K562 (cell line): ENCODE measurements around the gene KCNK4. TPM values are rescaled to one million over a fixed set of nuclear protein-coding genes. Genes with fewer than 3 reads are reported as not detected.
A peak's percentile ranks its signal among the peaks of the same experiment; 100 is the strongest.

ENCODE experiments used
- ADNP ChIP-seq: fragments of 200-800 bp; sonication (Bioruptor generic); IDR thresholded peaks from 2 replicates; pipeline ENCODE4 v1.6.1; 2016; ENCODE audit warnings: missing genetic modification characterization, missing compliant biosample characterization
- CEBPB ChIP-seq: fragments of 450-650 bp; IDR thresholded peaks from 2 replicates; pipeline ENCODE4 v1.6.1; 2016; ENCODE audit warnings: missing genetic modification characterization, missing compliant biosample characterization
- DIDO1 ChIP-seq: fragments of 450-650 bp; IDR thresholded peaks from 2 replicates; pipeline ENCODE4 v1.6.1; 2016; ENCODE audit warnings: low read depth, missing biosample characterization, missing genetic modification characterization
- HCFC1 ChIP-seq: IDR thresholded peaks from 2 replicates; pipeline ENCODE4 v1.6.1; 2012; ENCODE audit warnings: low read depth, low read length, improper control_type of control experiment
- HDGF ChIP-seq: fragments of 450-650 bp; IDR thresholded peaks from 2 replicates; pipeline ENCODE4 v1.6.1; 2016
- HEY1 ChIP-seq: fragments of 250-450 bp; sonication (Bioruptor Pico); IDR thresholded peaks from 2 replicates; pipeline ENCODE4 v1.5.0; 2020; ENCODE audit warnings: mild to moderate bottlenecking, moderate library complexity, borderline replicate concordance
- PHF8 ChIP-seq: fragments of 200-600 bp; sonication (generic); IDR thresholded peaks from 2 replicates; pipeline ENCODE4 v1.6.1; 2012; ENCODE audit warnings: mixed run types, mild to moderate bottlenecking, inconsistent platforms, low read length, moderate library complexity, borderline replicate concordance
- TAL1 ChIP-seq: fragments of 450-650 bp; IDR thresholded peaks from 2 replicates; pipeline ENCODE4 v1.6.1; 2016; ENCODE audit warnings: mild to moderate bottlenecking
- ZBTB1 ChIP-seq: sonication (generic); formaldehyde crosslinking; IDR thresholded peaks from 2 replicates; pipeline ENCODE4 v1.8.1; 2023; ENCODE audit warnings: missing genetic modification reagents, low read depth, mild to moderate bottlenecking, borderline replicate concordance
- ZNF75A ChIP-seq: fragments of 450-650 bp; formaldehyde crosslinking; IDR thresholded peaks from 2 replicates; pipeline ENCODE4 v1.4.0; 2020; ENCODE audit warnings: mild to moderate bottlenecking
- polyA plus RNA-seq, 8 experiments: library from polyadenylated mRNA; depleted of rRNA in 4 of 8; stranded (reverse) in 5 of 8; unstranded in 3 of 8; fragments of >200 nt; fragmentation: Nextera tagmentation in 2 of 8; fragmentation: Illumina TruSeq in 1 of 8; extraction: Ambion mirVana in 2 of 8; extraction: Trizol in 1 of 8; gene quantifications; 2 replicates each; pipeline versions ENCODE4 v1.2.1 to v1.2.3, GENCODE V29; 2011 to 2014; ENCODE audit warnings: inconsistent platforms in 1 of 8, missing spikeins in 1 of 8
- total RNA-seq, 7 experiments: library from RNA; depleted of rRNA in 6 of 7; stranded (reverse); fragments of >200 nt in 6 of 7; fragmentation: Illumina TruSeq in 2 of 7; extraction: Trizol in 2 of 7; gene quantifications; 2 replicates each; pipeline versions ENCODE4 v1.2.1 to v1.2.3, GENCODE V29; 2011 to 2021; ENCODE audit warnings: low replicate concordance in 1 of 7
- TF ChIP-seq, protein P1 (sequence below): sonication (generic); formaldehyde crosslinking; IDR thresholded peaks from 2 replicates; pipeline ENCODE4 v1.8.0; 2022; ENCODE audit warnings: mild to moderate bottlenecking, missing genetic modification reagents
- TF ChIP-seq, protein P2 (sequence below): fragments of 250-450 bp; sonication (Bioruptor Pico); IDR thresholded peaks from 2 replicates; pipeline ENCODE4 v1.9.0; 2021; ENCODE audit warnings: mild to moderate bottlenecking
- TF ChIP-seq, protein P3 (sequence below): fragments of 250-450 bp; sonication (Bioruptor Pico); IDR thresholded peaks from 2 replicates; pipeline ENCODE4 v1.9.0; 2021; ENCODE audit warnings: mild to moderate bottlenecking, inconsistent platforms
- TF ChIP-seq, protein P4 (sequence below): fragments of 250-450 bp; sonication (Bioruptor Pico); IDR thresholded peaks from 2 replicates; pipeline ENCODE4 v1.5.0; 2020; ENCODE audit warnings: mild to moderate bottlenecking
- TF ChIP-seq, protein P5 (sequence below): sonication (generic); formaldehyde crosslinking; IDR thresholded peaks from 2 replicates; pipeline ENCODE4 v1.8.0; 2022; ENCODE audit warnings: mild to moderate bottlenecking, missing genetic modification reagents
- TF ChIP-seq, protein P6 (sequence below): fragments of 450-650 bp; formaldehyde crosslinking; IDR thresholded peaks from 2 replicates; pipeline ENCODE4 v1.4.0; 2020; ENCODE audit warnings: mild to moderate bottlenecking, moderate library complexity

The KCNK4 gene
- total and polyA plus RNA-seq, 9 of the 15 experiments (the other 6 are each of a cell fraction or from before 2014, with no cell fraction given), result not detected

DNA sequence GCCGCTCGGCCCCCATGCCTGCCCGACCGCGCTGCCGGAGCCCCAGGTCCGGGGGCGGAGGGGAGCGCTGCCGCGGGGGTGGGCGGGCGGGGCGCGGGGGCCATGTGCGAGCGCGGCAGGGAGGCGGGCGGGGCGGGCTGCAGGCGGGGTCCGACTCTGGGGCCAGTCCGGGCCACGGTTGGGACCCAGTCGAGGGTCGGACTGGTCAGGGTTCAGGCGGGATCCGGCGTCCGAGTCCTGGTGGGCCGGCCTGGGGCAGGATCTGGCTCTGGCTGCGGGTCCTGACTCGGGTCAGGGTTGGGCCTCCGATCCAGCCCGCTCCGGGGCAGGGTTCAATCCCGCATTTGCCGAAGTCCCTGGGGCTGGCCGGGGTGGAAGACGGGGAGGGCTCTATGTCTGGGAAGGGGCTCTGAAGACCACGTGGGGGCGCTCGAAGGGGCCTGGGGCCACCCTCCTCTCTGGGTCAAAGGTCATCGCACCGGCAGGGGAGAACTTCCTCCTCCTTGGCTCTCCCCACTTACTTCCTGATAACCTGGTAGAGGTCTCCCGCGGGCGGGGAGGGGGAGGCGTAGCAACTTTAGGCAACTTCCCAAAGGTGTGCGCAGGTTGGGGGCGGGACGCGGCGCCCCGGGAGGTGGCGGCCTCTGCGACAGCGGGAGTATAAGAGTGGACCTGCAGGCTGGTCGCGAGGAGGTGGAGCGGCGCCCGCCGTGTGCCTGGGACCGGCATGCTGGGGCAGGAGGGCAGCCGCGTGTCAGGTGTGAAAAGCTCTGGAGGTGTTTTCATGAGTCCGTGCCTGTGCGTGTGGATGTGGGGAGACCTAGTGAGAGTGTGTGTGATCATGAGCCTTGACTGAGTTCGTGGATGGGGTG, 14.8 kb downstream of the KCNK4 start (continued):
- TF ChIP-seq, protein P1, sequence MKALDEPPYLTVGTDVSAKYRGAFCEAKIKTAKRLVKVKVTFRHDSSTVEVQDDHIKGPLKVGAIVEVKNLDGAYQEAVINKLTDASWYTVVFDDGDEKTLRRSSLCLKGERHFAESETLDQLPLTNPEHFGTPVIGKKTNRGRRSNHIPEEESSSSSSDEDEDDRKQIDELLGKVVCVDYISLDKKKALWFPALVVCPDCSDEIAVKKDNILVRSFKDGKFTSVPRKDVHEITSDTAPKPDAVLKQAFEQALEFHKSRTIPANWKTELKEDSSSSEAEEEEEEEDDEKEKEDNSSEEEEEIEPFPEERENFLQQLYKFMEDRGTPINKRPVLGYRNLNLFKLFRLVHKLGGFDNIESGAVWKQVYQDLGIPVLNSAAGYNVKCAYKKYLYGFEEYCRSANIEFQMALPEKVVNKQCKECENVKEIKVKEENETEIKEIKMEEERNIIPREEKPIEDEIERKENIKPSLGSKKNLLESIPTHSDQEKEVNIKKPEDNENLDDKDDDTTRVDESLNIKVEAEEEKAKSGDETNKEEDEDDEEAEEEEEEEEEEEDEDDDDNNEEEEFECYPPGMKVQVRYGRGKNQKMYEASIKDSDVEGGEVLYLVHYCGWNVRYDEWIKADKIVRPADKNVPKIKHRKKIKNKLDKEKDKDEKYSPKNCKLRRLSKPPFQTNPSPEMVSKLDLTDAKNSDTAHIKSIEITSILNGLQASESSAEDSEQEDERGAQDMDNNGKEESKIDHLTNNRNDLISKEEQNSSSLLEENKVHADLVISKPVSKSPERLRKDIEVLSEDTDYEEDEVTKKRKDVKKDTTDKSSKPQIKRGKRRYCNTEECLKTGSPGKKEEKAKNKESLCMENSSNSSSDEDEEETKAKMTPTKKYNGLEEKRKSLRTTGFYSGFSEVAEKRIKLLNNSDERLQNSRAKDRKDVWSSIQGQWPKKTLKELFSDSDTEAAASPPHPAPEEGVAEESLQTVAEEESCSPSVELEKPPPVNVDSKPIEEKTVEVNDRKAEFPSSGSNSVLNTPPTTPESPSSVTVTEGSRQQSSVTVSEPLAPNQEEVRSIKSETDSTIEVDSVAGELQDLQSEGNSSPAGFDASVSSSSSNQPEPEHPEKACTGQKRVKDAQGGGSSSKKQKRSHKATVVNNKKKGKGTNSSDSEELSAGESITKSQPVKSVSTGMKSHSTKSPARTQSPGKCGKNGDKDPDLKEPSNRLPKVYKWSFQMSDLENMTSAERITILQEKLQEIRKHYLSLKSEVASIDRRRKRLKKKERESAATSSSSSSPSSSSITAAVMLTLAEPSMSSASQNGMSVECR (CRISPR knock-in tag), result peak; percentile 73
- TF ChIP-seq, protein P2, sequence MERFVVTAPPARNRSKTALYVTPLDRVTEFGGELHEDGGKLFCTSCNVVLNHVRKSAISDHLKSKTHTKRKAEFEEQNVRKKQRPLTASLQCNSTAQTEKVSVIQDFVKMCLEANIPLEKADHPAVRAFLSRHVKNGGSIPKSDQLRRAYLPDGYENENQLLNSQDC (CRISPR knock-in tag), result no peak
- no peak for TF ChIP-seq DIDO1
- TF ChIP-seq HEY1 (CRISPR knock-in tag), result no peak
- no peak for TF ChIP-seq CEBPB (tag)
- TF ChIP-seq ZBTB1, result no peak
- TF ChIP-seq HCFC1, result peak; percentile 51
- no peak for TF ChIP-seq ADNP (tag)
- TF ChIP-seq, protein P3, sequence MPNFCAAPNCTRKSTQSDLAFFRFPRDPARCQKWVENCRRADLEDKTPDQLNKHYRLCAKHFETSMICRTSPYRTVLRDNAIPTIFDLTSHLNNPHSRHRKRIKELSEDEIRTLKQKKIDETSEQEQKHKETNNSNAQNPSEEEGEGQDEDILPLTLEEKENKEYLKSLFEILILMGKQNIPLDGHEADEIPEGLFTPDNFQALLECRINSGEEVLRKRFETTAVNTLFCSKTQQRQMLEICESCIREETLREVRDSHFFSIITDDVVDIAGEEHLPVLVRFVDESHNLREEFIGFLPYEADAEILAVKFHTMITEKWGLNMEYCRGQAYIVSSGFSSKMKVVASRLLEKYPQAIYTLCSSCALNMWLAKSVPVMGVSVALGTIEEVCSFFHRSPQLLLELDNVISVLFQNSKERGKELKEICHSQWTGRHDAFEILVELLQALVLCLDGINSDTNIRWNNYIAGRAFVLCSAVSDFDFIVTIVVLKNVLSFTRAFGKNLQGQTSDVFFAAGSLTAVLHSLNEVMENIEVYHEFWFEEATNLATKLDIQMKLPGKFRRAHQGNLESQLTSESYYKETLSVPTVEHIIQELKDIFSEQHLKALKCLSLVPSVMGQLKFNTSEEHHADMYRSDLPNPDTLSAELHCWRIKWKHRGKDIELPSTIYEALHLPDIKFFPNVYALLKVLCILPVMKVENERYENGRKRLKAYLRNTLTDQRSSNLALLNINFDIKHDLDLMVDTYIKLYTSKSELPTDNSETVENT (CRISPR knock-in tag), result 0 out of 2 replicates have a peak, but pooled peaks have one; percentile 23
- TF ChIP-seq, protein P4, sequence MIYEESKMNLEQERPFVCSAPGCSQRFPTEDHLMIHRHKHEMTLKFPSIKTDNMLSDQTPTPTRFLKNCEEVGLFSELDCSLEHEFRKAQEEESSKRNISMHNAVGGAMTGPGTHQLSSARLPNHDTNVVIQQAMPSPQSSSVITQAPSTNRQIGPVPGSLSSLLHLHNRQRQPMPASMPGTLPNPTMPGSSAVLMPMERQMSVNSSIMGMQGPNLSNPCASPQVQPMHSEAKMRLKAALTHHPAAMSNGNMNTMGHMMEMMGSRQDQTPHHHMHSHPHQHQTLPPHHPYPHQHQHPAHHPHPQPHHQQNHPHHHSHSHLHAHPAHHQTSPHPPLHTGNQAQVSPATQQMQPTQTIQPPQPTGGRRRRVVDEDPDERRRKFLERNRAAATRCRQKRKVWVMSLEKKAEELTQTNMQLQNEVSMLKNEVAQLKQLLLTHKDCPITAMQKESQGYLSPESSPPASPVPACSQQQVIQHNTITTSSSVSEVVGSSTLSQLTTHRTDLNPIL (CRISPR knock-in tag), result no peak
- TF ChIP-seq, protein P5, sequence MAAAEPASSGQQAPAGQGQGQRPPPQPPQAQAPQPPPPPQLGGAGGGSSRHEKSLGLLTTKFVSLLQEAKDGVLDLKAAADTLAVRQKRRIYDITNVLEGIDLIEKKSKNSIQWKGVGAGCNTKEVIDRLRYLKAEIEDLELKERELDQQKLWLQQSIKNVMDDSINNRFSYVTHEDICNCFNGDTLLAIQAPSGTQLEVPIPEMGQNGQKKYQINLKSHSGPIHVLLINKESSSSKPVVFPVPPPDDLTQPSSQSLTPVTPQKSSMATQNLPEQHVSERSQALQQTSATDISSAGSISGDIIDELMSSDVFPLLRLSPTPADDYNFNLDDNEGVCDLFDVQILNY (CRISPR knock-in tag), result no peak
- no peak for TF ChIP-seq ZNF75A (CRISPR knock-in tag)
- TF ChIP-seq, protein P6, sequence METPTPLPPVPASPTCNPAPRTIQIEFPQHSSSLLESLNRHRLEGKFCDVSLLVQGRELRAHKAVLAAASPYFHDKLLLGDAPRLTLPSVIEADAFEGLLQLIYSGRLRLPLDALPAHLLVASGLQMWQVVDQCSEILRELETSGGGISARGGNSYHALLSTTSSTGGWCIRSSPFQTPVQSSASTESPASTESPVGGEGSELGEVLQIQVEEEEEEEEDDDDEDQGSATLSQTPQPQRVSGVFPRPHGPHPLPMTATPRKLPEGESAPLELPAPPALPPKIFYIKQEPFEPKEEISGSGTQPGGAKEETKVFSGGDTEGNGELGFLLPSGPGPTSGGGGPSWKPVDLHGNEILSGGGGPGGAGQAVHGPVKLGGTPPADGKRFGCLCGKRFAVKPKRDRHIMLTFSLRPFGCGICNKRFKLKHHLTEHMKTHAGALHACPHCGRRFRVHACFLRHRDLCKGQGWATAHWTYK (CRISPR knock-in tag), result no peak
- TF ChIP-seq HDGF, result peak; percentile 40; the same call in 1 of the 2 replicates
- peak; percentile 55; the same call in 1 of the 2 replicates for TF ChIP-seq PHF8
- TF ChIP-seq TAL1, result no peak
